Mononuclear cell (primary cell): ENCODE data around the gene SLC12A5. TPM values are rescaled to one million over a fixed set of nuclear protein-coding genes. Genes with fewer than 3 reads are reported as not detected.
"Not testable (repeated sequence)": the region's sequence is repeated elsewhere in the genome, so short reads cannot be mapped to it uniquely, and the experiment has no call there.

Experiments
- H3K27me3 ChIP-seq: 2 replicates; pipeline ENCODE4 v1.6.0; 2011; ENCODE audit warnings: low read length, control low read depth; ENCODE audit not compliant: insufficient read depth
- H3K4me1 ChIP-seq: 2 replicates; pipeline ENCODE4 v1.5.1; 2011; ENCODE audit warnings: mild to moderate bottlenecking, low read length, control low read depth; ENCODE audit not compliant: insufficient read depth
- H3K4me3 ChIP-seq: 2 replicates; pipeline ENCODE4 v1.5.1; 2011; ENCODE audit warnings: mild to moderate bottlenecking, low read length, moderate library complexity
- H3K9me3 ChIP-seq: 2 replicates; pipeline ENCODE4 v1.5.1; 2011; ENCODE audit warnings: low read depth, mild to moderate bottlenecking, control low read depth, low read length
- total RNA-seq: library from RNA; depleted of rRNA; stranded (reverse); fragments of >200 nt; gene quantifications from one replicate; pipeline ENCODE4 v1.2.3, GENCODE V29; 2012

SLC12A5 gene
- total RNA-seq, 1 donor = 0.10 TPM

GRCh38 chr20:46084805-46085178 lies 55.8 kb downstream of the SLC12A5 start:
- peaks cover 44% of the 10 kb centered on the region for H3K4me1 ChIP-seq
- H3K4me3 ChIP-seq = no peak overlapping the region
- H3K27me3 ChIP-seq = no peaks in the 10 kb centered on the region
- no peaks in the 10 kb centered on the region for H3K9me3 ChIP-seq

GRCh38 chr20:46085179-46085851 lies 56.3 kb downstream of the SLC12A5 start:
- H3K4me3 ChIP-seq = no peak overlapping the region
- peaks cover 46% of the 10 kb centered on the region for H3K4me1 ChIP-seq
- H3K9me3 ChIP-seq = no peaks in the 10 kb centered on the region
- no peaks in the 10 kb centered on the region for H3K27me3 ChIP-seq

- Histone ChIP-seq H3K4me3 (no peak overlapping the region), H3K27me3 (no peaks in the 10 kb centered on the region), H3K4me1 (peaks cover 47% of the 10 kb centered on the region), H3K9me3 (no peaks in the 10 kb centered on the region)
These were observed 58.1 kb downstream of the SLC12A5 start for GRCh38 chr20:46087161-46087560.

- Histone ChIP-seq H3K4me1 (peaks cover 44% of the 10 kb centered on the region), H3K27me3 (no peaks in the 10 kb centered on the region), H3K4me3 (peak overlapping the region; percentile 68), H3K9me3 (no peaks in the 10 kb centered on the region)
These were observed 59.6 kb downstream of the SLC12A5 start for GRCh38 chr20:46088409-46089166.

GRCh38 chr20:46089167-46089416 lies 60.1 kb downstream of the SLC12A5 start:
- H3K9me3 ChIP-seq = no peaks in the 10 kb centered on the region
- H3K4me3 ChIP-seq = peak overlapping the region; percentile 68
- H3K4me1 ChIP-seq = peaks cover 43% of the 10 kb centered on the region
- H3K27me3 ChIP-seq = no peaks in the 10 kb centered on the region

GRCh38 chr20:46089417-46090388 lies 60.7 kb downstream of the SLC12A5 start, which contains the start of gene NCOA5:
NCOA5 (minus strand) TSS chr20:46089962; CDS start chr20:46079424, 10,538 bp downstream.
- peaks cover 39% of the 10 kb centered on the region for H3K4me1 ChIP-seq
- H3K27me3 ChIP-seq = no peaks in the 10 kb centered on the region
- no peaks in the 10 kb centered on the region for H3K9me3 ChIP-seq
- H3K4me3 ChIP-seq = peak within 1 kb of the TSS; percentile 68

- not testable (repeated sequence) for H3K9me3 ChIP-seq, H3K27me3 ChIP-seq, H3K4me3 ChIP-seq
- H3K4me1 ChIP-seq = peaks cover 22% of the 10 kb centered on the region
These were observed 62.9 kb downstream of the SLC12A5 start for GRCh38 chr20:46091622-46092535.

GRCh38 chr20:46093531-46093930 lies 64.5 kb downstream of the SLC12A5 start:
- no peak overlapping the region for H3K4me3 ChIP-seq

GRCh38 chr20:46099491-46100287 lies 70.7 kb downstream of the SLC12A5 start:
- Histone ChIP-seq H3K9me3 (no peaks in the 10 kb centered on the region), H3K27me3 (peaks cover 58% of the 10 kb centered on the region), H3K4me3 (no peak overlapping the region), H3K4me1 (peaks cover 8% of the 10 kb centered on the region)

More at GRCh38 chr20:46093531-46093930, 64.5 kb downstream of the SLC12A5 start:
- H3K4me1 ChIP-seq = peaks cover 12% of the 10 kb centered on the region
- H3K9me3 ChIP-seq = no peaks in the 10 kb centered on the region
- peaks cover 15% of the 10 kb centered on the region for H3K27me3 ChIP-seq

- not testable (repeated sequence) for H3K9me3 ChIP-seq, H3K4me3 ChIP-seq, H3K4me1 ChIP-seq
- H3K27me3 ChIP-seq = peaks cover 60% of the 10 kb centered on the region
These were observed 71.4 kb downstream of the SLC12A5 start for GRCh38 chr20:46100444-46100843.

- Histone ChIP-seq H3K9me3 (no peaks in the 10 kb centered on the region), H3K27me3 (peaks cover 64% of the 10 kb centered on the region), H3K4me1 (peaks cover 8% of the 10 kb centered on the region), H3K4me3 (no peak overlapping the region)
These were observed 72.0 kb downstream of the SLC12A5 start for GRCh38 chr20:46100988-46101387.

GRCh38 chr20:46101957-46102356 lies 72.9 kb downstream of the SLC12A5 start:
- Histone ChIP-seq H3K4me1 (peaks cover 8% of the 10 kb centered on the region), H3K27me3 (peaks cover 64% of the 10 kb centered on the region), H3K9me3 (no peaks in the 10 kb centered on the region), H3K4me3 (no peak overlapping the region)

- Histone ChIP-seq H3K4me3 (no peak overlapping the region), H3K27me3 (peaks cover 57% of the 10 kb centered on the region), H3K4me1 (peaks cover 14% of the 10 kb centered on the region), H3K9me3 (no peaks in the 10 kb centered on the region)
These were observed 73.9 kb downstream of the SLC12A5 start for GRCh38 chr20:46102940-46103339.
